Upper lobe of left lung (tissue), 4 donors: ENCODE data around the gene C1QTNF12.

Experiments used
- POLR2AphosphoS5 ChIP-seq, 2 donors: sonication (generic); formaldehyde crosslinking; IDR thresholded peaks; one replicate each; pipeline ENCODE4 v1.5.1; 2017; ENCODE audit warnings: antibody characterized with exemption in 2 of 2
- TF ChIP-seq, protein P1 (sequence below), 6 experiments: fragments of 450-650 bp in 4 of 6; fragments of 200-600 bp in 2 of 6; sonication (generic) in 2 of 6; IDR thresholded peaks; one replicate each; pipeline ENCODE4 v1.5.1; 2016 to 2019; ENCODE audit warnings: antibody characterized with exemption in 6 of 6

DNA sequence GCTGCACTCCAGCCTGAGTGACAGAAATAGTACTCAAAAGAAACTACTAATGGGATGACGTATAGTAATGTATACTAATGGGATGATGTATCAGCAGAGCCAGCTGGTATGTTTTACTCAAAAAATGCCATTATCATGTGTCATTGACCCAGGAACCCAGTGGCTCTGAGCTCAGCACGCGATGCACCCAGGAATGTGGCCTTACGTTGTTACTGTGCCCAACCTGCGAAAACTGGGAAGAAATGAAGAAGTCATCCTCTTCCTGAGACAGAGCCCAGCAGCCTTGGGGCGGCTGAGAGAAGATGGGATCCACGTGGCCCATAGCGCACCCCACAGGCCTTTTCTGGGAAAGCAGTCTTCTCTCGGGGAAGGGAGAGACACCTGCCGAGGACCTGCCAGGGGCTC, 18.3 kb upstream of the C1QTNF12 start:
- TF ChIP-seq POLR2AphosphoS5 (IDR thresholded peaks at IDR 0.05): no peak
- TF ChIP-seq, protein P1, sequence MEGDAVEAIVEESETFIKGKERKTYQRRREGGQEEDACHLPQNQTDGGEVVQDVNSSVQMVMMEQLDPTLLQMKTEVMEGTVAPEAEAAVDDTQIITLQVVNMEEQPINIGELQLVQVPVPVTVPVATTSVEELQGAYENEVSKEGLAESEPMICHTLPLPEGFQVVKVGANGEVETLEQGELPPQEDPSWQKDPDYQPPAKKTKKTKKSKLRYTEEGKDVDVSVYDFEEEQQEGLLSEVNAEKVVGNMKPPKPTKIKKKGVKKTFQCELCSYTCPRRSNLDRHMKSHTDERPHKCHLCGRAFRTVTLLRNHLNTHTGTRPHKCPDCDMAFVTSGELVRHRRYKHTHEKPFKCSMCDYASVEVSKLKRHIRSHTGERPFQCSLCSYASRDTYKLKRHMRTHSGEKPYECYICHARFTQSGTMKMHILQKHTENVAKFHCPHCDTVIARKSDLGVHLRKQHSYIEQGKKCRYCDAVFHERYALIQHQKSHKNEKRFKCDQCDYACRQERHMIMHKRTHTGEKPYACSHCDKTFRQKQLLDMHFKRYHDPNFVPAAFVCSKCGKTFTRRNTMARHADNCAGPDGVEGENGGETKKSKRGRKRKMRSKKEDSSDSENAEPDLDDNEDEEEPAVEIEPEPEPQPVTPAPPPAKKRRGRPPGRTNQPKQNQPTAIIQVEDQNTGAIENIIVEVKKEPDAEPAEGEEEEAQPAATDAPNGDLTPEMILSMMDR (IDR thresholded peaks at IDR 0.05): no peak
